Kasumi-1 (cell line): ENCODE results near the gene PPP1R7.

Source experiments
- DNase-seq, 2 experiments: peaks; one replicate each; lab custom pipeline; 2025; lab: John Stamatoyannopoulos, UW

Gene PPP1R7

GRCh38 chr2:241215421-241215820 is 65.2 kb downstream of the PPP1R7 start:
- DNase-seq: no peak

GRCh38 chr2:241216211-241216761 is 66.0 kb downstream of the PPP1R7 start:
- no peak for DNase-seq

GRCh38 chr2:241217320-241218031 is 67.2 kb downstream of the PPP1R7 start:
- DNase-seq: no peak

GRCh38 chr2:241218131-241219029 is 68.1 kb downstream of the PPP1R7 start:
- DNase-seq: no peak

GRCh38 chr2:241219030-241219382 is 68.7 kb downstream of the PPP1R7 start:
- DNase-seq: no peak

GRCh38 chr2:241219856-241220356 is 69.6 kb downstream of the PPP1R7 start:
- DNase-seq: no peak

GRCh38 chr2:241223211-241224017 is 73.1 kb downstream of the PPP1R7 start:
- no peak for DNase-seq

GRCh38 chr2:241224018-241224850 is 74.0 kb downstream of the PPP1R7 start:
- no peak for DNase-seq

GRCh38 chr2:241224851-241225438 is 74.7 kb downstream of the PPP1R7 start:
- no peak for DNase-seq

- DNase-seq: no peak
These were observed 75.3 kb downstream of the PPP1R7 start for GRCh38 chr2:241225545-241225944.

- no peak for DNase-seq
These were observed 75.7 kb downstream of the PPP1R7 start for GRCh38 chr2:241225983-241226382.

- DNase-seq: no peak
These were observed 76.7 kb downstream of the PPP1R7 start for GRCh38 chr2:241226723-241227572.

GRCh38 chr2:241227594-241227993 is 77.3 kb downstream of the PPP1R7 start:
- DNase-seq: no peak

GRCh38 chr2:241228081-241228859 is 78.0 kb downstream of the PPP1R7 start:
- DNase-seq: no peak

GRCh38 chr2:241228860-241229516 is 78.7 kb downstream of the PPP1R7 start:
- DNase-seq: no peak

GRCh38 chr2:241229563-241230401 is 79.5 kb downstream of the PPP1R7 start:
- no peak for DNase-seq

GRCh38 chr2:241230435-241230834 is 80.2 kb downstream of the PPP1R7 start:
- DNase-seq: no peak
